GM18517 (cell line): ENCODE data around the gene CDH26.

Experiments
- ATAC-seq: cut with Tn5 transposase; IDR thresholded peaks from one replicate; pipeline ENCODE4 v1.9.1; 2021; ENCODE audit warnings: mild to moderate bottlenecking, moderate library complexity; ENCODE audit not compliant: unreplicated experiment

CDH26 gene

GRCh38 chr20:59977086-59977485 is 18.9 kb downstream of the CDH26 start:
- ATAC-seq = no peak

DNA sequence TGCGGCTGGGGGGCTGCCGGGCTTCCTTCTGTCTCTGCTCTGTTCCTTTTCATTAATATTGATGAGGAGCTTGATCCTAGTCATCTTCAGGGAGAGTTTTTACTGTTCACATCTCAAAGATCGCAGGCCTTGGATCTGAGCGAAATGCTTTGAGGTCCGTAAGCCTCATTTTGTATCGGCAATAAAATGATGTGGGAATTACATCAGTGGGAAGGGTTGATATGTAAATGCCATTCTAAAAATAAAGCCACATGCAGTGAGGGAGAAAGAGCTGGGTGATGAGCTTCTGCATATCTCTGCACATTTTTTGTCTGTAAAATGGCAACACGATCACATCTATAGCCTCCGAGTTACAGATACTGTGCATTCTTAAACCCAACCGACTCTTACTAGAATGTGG is 24.9 kb downstream of the CDH26 start:
- no peak for ATAC-seq

GRCh38 chr20:59984541-59984940 is 26.3 kb downstream of the CDH26 start:
- ATAC-seq = no peak

GRCh38 chr20:59985164-59985563 is 26.9 kb downstream of the CDH26 start:
- no peak for ATAC-seq

- ATAC-seq = no peak
Observed at GRCh38 chr20:59985864-59986263, 27.6 kb downstream of the CDH26 start.

DNA sequence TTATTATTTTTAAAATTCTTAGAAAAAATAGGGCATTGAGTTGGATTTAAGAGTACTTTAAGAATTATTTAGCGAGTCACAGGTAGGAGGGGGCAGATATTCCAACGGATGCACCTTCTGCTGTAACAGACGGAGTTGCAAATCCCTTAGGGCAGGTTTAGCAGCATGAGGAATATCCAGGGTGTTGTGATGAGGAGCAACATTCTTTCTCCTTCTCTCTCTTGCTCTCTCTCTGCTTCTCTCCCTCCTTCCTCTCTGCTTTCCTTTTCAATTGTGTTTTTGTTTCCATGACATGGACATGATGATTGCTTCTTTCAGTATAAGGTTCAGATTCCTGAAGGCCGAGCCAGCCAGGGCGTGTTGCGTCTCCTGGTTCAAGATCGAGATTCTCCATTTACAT is 28.9 kb downstream of the CDH26 start:
- no peak for ATAC-seq

DNA sequence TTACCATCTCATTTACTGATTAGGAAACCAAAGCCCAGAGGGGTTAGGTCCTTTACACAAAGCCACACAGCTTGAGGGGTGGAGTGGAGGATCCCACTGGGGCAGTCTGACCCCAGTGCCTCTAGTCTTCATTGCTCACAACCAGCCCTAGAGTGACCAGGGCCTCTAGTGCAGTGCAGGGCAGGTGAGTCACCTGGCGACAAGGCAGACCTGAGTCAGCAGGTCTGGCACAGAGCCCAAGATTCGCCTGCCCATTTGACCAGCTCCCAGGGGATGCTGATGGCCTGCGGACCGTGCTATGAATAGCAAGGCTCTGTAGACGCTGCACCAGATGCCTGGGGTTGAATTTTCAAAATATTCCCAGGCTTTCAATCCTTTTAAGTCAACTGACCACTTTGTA is 29.9 kb downstream of the CDH26 start:
- no peak for ATAC-seq

DNA sequence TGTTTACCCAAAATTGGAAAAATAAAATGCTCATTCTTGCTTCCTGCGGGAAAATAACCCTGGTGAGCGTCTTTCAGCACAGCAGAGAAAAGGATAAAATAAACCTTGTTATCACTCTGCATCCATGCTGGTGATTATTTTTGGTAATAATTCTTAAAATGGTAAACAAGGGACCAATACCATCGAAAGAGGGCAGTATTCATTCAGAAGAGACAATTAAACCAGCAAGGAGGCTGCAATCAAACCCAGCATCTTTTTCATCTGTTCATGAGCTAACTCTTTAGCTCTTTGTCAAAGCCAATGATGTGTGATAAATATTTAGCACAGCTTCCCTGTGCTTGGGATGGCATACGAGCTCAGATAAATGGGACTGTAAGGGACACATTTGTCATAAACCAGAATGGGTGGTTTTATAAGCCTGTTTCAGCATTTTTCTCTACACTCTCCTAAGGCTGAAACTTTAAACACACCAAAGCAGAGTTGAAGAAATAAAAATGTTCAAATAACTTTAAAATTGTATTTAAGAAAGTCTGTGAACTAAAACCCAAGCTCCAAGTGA is 34.4 kb downstream of the CDH26 start:
- ATAC-seq = no peak

GRCh38 chr20:59993736-59994430 is 35.7 kb downstream of the CDH26 start:
- ATAC-seq = no peak

- no peak for ATAC-seq
Observed at GRCh38 chr20:59994697-59995122, 36.5 kb downstream of the CDH26 start.

DNA sequence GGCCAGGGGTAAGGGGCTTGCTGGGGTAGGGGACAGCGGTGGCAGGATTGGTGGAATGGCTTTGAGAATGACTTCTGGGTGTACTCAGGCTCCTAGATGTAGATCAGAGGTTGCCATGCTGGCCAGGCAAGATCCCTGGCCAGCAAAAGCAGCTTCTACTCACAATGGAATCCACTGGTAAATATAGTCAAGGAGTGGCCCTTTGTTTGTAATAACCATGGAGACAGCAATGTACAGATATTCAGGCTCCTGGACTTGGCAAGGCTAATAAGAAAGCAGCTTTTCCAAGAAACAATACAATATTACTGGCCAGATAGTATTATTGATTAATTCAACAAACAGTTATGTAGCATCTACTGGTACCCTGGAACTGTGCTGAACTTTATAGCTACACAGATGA is 37.9 kb downstream of the CDH26 start:
- no peak for ATAC-seq

- ATAC-seq = no peak
Observed at GRCh38 chr20:59997896-59998295, 39.7 kb downstream of the CDH26 start.

- ATAC-seq = no peak
Observed at GRCh38 chr20:59999502-59999901, 41.3 kb downstream of the CDH26 start.

- ATAC-seq = no peak
Observed at GRCh38 chr20:60000271-60001042, 42.2 kb downstream of the CDH26 start.

DNA sequence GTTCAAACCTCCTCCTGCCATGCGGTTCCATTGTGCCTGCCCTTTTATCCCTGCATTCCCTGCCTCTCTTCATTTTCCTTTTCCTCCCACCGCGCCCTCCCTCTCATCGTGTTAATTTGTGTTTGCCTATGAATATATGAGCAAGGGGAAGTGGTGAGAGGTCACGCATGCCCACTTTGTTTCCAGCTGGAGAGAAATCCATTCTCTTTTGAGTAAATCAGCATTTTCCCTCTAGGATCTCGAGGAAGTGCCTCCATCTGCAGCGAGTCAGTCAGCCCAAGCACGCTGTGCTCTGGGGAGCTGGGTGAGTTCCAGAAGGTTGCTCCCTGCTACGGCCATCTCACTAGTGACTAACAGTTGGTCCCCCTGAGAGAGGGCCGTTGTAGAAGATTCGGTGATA is 42.9 kb downstream of the CDH26 start:
- no peak for ATAC-seq

GRCh38 chr20:60003776-60004175 is 45.6 kb downstream of the CDH26 start:
- no peak for ATAC-seq

DNA sequence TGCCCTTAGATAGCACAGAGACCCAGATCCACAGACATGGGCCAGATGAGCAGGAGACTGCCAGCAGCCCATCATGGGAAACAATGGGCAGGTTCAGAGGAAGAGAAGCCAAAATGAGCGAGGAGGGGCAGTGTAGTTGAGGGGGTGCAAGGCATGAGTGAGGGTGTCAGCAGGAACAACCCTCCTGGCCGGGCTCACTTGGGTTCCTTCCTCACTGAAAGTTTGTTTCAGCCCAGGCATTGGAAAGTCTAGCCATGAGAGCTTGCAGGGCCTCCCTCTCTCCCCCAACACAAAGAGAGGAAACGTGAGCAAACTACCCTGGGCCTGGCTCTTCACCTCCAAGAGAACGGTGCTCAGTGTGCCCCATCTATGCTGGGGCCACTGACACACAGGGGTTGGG is 48.0 kb downstream of the CDH26 start:
- ATAC-seq = no peak

GRCh38 chr20:60007464-60007863 is 49.2 kb downstream of the CDH26 start:
- ATAC-seq = no peak

- ATAC-seq = no peak
Observed at GRCh38 chr20:60008130-60008808, 50.0 kb downstream of the CDH26 start.

DNA sequence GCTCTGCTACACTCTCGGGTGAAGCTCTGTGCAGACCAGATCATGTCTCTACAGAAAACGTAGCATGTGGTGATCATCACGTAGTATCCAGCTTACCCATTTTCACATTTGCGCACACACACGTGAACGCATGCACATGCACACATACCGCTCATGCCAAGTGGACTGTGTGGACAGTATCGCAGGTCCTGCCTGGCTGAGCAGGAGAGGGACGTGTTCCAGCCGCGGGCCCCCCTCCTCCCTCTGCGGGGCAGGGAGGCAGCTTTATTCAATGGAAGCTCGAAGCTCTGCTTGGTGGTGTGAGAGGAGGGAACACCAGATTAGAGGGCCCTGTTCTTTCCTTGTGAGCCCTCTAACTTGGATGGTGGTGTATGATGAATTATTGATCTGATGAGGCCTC is 51.1 kb downstream of the CDH26 start:
- ATAC-seq = no peak

GRCh38 chr20:60009826-60010616 is 51.8 kb downstream of the CDH26 start:
- ATAC-seq = no peak
